Mesendoderm (in vitro differentiated cells): ENCODE results near the gene MYO15A.

Experiments used
- DNase-seq: peaks from one replicate; pipeline ENCODE4 v3.0.0; 2013
- H2AK5ac ChIP-seq: 2 replicates; pipeline ENCODE4 v1.6.1; 2013; ENCODE audit warnings: low read length, inconsistent platforms
- H2BK120ac ChIP-seq: 2 replicates; pipeline ENCODE4 v1.6.1; 2013; ENCODE audit warnings: low read depth, mild to moderate bottlenecking, low read length, moderate library complexity, mixed read lengths
- H2BK15ac ChIP-seq: replicated peaks from 2 replicates; pipeline ENCODE4 v1.6.1; 2013; ENCODE audit warnings: low read depth, mild to moderate bottlenecking, moderate library complexity
- H2BK5ac ChIP-seq: 2 replicates; pipeline ENCODE4 v1.6.1; 2013; ENCODE audit warnings: low read length, inconsistent platforms
- H3K18ac ChIP-seq: 2 replicates; pipeline ENCODE4 v1.6.1; 2013; ENCODE audit warnings: mild to moderate bottlenecking, low read length, mixed read lengths
- H3K23ac ChIP-seq: one replicate; pipeline ENCODE4 v1.6.1; 2013; ENCODE audit warnings: low read length
- H3K27ac ChIP-seq: 2 replicates; pipeline ENCODE4 v1.5.1; 2013; ENCODE audit warnings: low read depth, mild to moderate bottlenecking, inconsistent platforms, low read length, moderate library complexity
- H3K27me3 ChIP-seq: 2 replicates; pipeline ENCODE4 v1.6.1; 2013; ENCODE audit warnings: low read length, control low read depth, mild to moderate bottlenecking, inconsistent platforms; ENCODE audit not compliant: insufficient read depth, poor library complexity
- H3K36me3 ChIP-seq: 2 replicates; pipeline ENCODE4 v1.6.1; 2013; ENCODE audit warnings: low read length, inconsistent platforms; ENCODE audit not compliant: control insufficient read depth, insufficient read depth
- H3K4ac ChIP-seq: one replicate; pipeline ENCODE4 v1.6.1; 2013; ENCODE audit warnings: low read depth, mild to moderate bottlenecking, low read length, moderate library complexity
- H3K4me1 ChIP-seq: 2 replicates; pipeline ENCODE4 v1.6.1; 2013; ENCODE audit warnings: low read depth, low read length, inconsistent platforms; ENCODE audit not compliant: control insufficient read depth
- H3K4me2 ChIP-seq: 2 replicates; pipeline ENCODE4 v1.6.1; 2013; ENCODE audit warnings: low read length
- H3K4me3 ChIP-seq: 2 replicates; pipeline ENCODE4 v1.5.1; 2013; ENCODE audit warnings: mild to moderate bottlenecking, low read length
- H3K56ac ChIP-seq: one replicate; pipeline ENCODE4 v1.6.1; 2013; ENCODE audit warnings: low read length
- H3K79me1 ChIP-seq: 2 replicates; pipeline ENCODE4 v1.6.1; 2013; ENCODE audit warnings: low read length, inconsistent platforms
- H3K79me2 ChIP-seq: 2 replicates; pipeline ENCODE4 v1.6.1; 2013; ENCODE audit warnings: mild to moderate bottlenecking, low read length; ENCODE audit not compliant: control insufficient read depth, insufficient read depth
- H3K9ac ChIP-seq: 2 replicates; pipeline ENCODE4 v1.6.1; 2013; ENCODE audit warnings: low read length, inconsistent platforms
- H4K5ac ChIP-seq: one replicate; pipeline ENCODE4 v1.6.1; 2013; ENCODE audit warnings: low read length
- H4K8ac ChIP-seq: one replicate; pipeline ENCODE4 v1.6.1; 2013; ENCODE audit warnings: low read depth, mild to moderate bottlenecking, control low read depth, low read length, moderate library complexity
- WGBS: extraction: QIAGEN DNeasy Blood & Tissue Kit; methylation state at CpG from one replicate; pipeline ENCODE4 v1.1.7; 2013; ENCODE audit warnings: low lambda C conversion rate, missing lambda C conversion rate; ENCODE audit not compliant: insufficient coverage; ENCODE audit errors: extremely low coverage; 5-methylcytosine and 5-hydroxymethylcytosine counted together

The MYO15A gene

GRCh38 chr17:18099516-18099915 is 9.0 kb upstream of the MYO15A start:
- H3K36me3 ChIP-seq = peaks cover 5% of the 10 kb centered on the region

GRCh38 chr17:18100616-18101015 is 7.9 kb upstream of the MYO15A start:
- H3K4me3 ChIP-seq = no peak overlapping the region
- H2BK15ac ChIP-seq = no peak overlapping the region
- no peaks in the 10 kb centered on the region for H3K4me1 ChIP-seq
- no peak overlapping the region for H4K5ac ChIP-seq
- no CpG with 5 or more reads among the region's 10 CpGs for WGBS
- no peak overlapping the region for H3K56ac ChIP-seq
- H3K79me1 ChIP-seq = no peaks in the 10 kb centered on the region
- no peak overlapping the region for H3K18ac ChIP-seq
- H3K4ac ChIP-seq = no peak overlapping the region
- H4K8ac ChIP-seq = no peak overlapping the region
- peaks cover 6% of the 10 kb centered on the region for H3K36me3 ChIP-seq
- H3K4me2 ChIP-seq = no peak overlapping the region
- H3K9ac ChIP-seq = no peak overlapping the region
- no peak overlapping the region for H2BK120ac ChIP-seq
- no peak for DNase-seq
- H3K79me2 ChIP-seq = no peaks in the 10 kb centered on the region
- no peak overlapping the region for H3K27ac ChIP-seq
- H3K27me3 ChIP-seq = no peaks in the 10 kb centered on the region
- no peak overlapping the region for H3K23ac ChIP-seq
- no peak overlapping the region for H2AK5ac ChIP-seq
- no peak overlapping the region for H2BK5ac ChIP-seq

More at GRCh38 chr17:18099516-18099915, 9.0 kb upstream of the MYO15A start:
- no peak overlapping the region for H3K4me2 ChIP-seq
- H3K23ac ChIP-seq = no peak overlapping the region
- no peak overlapping the region for H3K4me3 ChIP-seq
- no peak overlapping the region for H3K18ac ChIP-seq
- H3K9ac ChIP-seq = no peak overlapping the region
- H3K56ac ChIP-seq = no peak overlapping the region
- no peak overlapping the region for H4K8ac ChIP-seq
- H3K4me1 ChIP-seq = no peaks in the 10 kb centered on the region
- H3K27ac ChIP-seq = no peak overlapping the region
- H3K79me2 ChIP-seq = no peaks in the 10 kb centered on the region
- H2BK120ac ChIP-seq = no peak overlapping the region
- no peak overlapping the region for H4K5ac ChIP-seq
- no peak overlapping the region for H3K4ac ChIP-seq
- WGBS = no CpG with 5 or more reads among the region's 14 CpGs
- H3K79me1 ChIP-seq = no peaks in the 10 kb centered on the region
- no peak overlapping the region for H2BK15ac ChIP-seq
- no peaks in the 10 kb centered on the region for H3K27me3 ChIP-seq
- no peak for DNase-seq
- no peak overlapping the region for H2AK5ac ChIP-seq
- H2BK5ac ChIP-seq = no peak overlapping the region

- no CpG with 5 or more reads among the region's 9 CpGs for WGBS
- no peak overlapping the region for H2AK5ac ChIP-seq
- H3K18ac ChIP-seq = no peak overlapping the region
- H2BK5ac ChIP-seq = no peak overlapping the region
- no peaks in the 10 kb centered on the region for H3K79me1 ChIP-seq
- H3K36me3 ChIP-seq = peaks cover 6% of the 10 kb centered on the region
- no peaks in the 10 kb centered on the region for H3K79me2 ChIP-seq
- no peak overlapping the region for H2BK15ac ChIP-seq
- H3K9ac ChIP-seq = no peak overlapping the region
- no peak overlapping the region for H3K56ac ChIP-seq
- DNase-seq = no peak
- no peak overlapping the region for H3K23ac ChIP-seq
- no peaks in the 10 kb centered on the region for H3K4me1 ChIP-seq
- no peak overlapping the region for H4K8ac ChIP-seq
- no peak overlapping the region for H2BK120ac ChIP-seq
- no peak overlapping the region for H3K4me3 ChIP-seq
- no peak overlapping the region for H4K5ac ChIP-seq
- no peak overlapping the region for H3K4ac ChIP-seq
- no peak overlapping the region for H3K27ac ChIP-seq
- H3K27me3 ChIP-seq = no peaks in the 10 kb centered on the region
- H3K4me2 ChIP-seq = no peak overlapping the region
Measured at GRCh38 chr17:18101828-18102227, 6.7 kb upstream of the MYO15A start.

- no peak overlapping the region for H3K23ac ChIP-seq
- peaks cover 5% of the 10 kb centered on the region for H3K36me3 ChIP-seq
- H3K27ac ChIP-seq = no peak overlapping the region
- no peaks in the 10 kb centered on the region for H3K27me3 ChIP-seq
- DNase-seq = no peak
- H3K4me2 ChIP-seq = no peak overlapping the region
- no peak overlapping the region for H4K5ac ChIP-seq
- no peak overlapping the region for H3K9ac ChIP-seq
- H3K79me2 ChIP-seq = no peaks in the 10 kb centered on the region
- H3K79me1 ChIP-seq = no peaks in the 10 kb centered on the region
- no peak overlapping the region for H2BK120ac ChIP-seq
- H3K18ac ChIP-seq = no peak overlapping the region
- H3K56ac ChIP-seq = no peak overlapping the region
- H4K8ac ChIP-seq = no peak overlapping the region
- H2BK5ac ChIP-seq = no peak overlapping the region
- no peak overlapping the region for H2BK15ac ChIP-seq
- H3K4ac ChIP-seq = no peak overlapping the region
- H3K4me3 ChIP-seq = no peak overlapping the region
- no CpG with 5 or more reads among the region's 3 CpGs for WGBS
- H3K4me1 ChIP-seq = no peaks in the 10 kb centered on the region
- no peak overlapping the region for H2AK5ac ChIP-seq
Measured at GRCh38 chr17:18102640-18103039, 5.9 kb upstream of the MYO15A start.

- Histone ChIP-seq H3K36me3 (peaks cover 4% of the 10 kb centered on the region), H3K23ac (no peak overlapping the region), H3K18ac (no peak overlapping the region), H4K8ac (no peak overlapping the region), H3K79me2 (no peaks in the 10 kb centered on the region), H3K79me1 (no peaks in the 10 kb centered on the region), H3K4me1 (no peaks in the 10 kb centered on the region), H3K56ac (no peak overlapping the region), H3K9ac (no peak overlapping the region), H3K4me2 (no peak overlapping the region), H2AK5ac (no peak overlapping the region), H2BK120ac (no peak overlapping the region), H2BK5ac (no peak overlapping the region), H2BK15ac (no peak overlapping the region), H3K4me3 (no peak overlapping the region), H4K5ac (no peak overlapping the region), H3K27ac (no peak overlapping the region), H3K4ac (no peak overlapping the region), H3K27me3 (no peaks in the 10 kb centered on the region)
- WGBS = no CpG with 5 or more reads among the region's 3 CpGs
- DNase-seq = no peak
Measured at GRCh38 chr17:18105027-18105426, 3.5 kb upstream of the MYO15A start.

GRCh38 chr17:18105595-18105994 is 3.0 kb upstream of the MYO15A start:
- no peak for DNase-seq
- Histone ChIP-seq H2BK120ac (no peak overlapping the region), H3K27ac (no peak overlapping the region), H3K79me1 (no peaks in the 10 kb centered on the region), H4K5ac (no peak overlapping the region), H3K18ac (no peak overlapping the region), H3K4ac (no peak overlapping the region), H3K4me3 (no peak overlapping the region), H2BK15ac (no peak overlapping the region), H3K4me1 (no peaks in the 10 kb centered on the region), H3K9ac (no peak overlapping the region), H3K4me2 (no peak overlapping the region), H3K36me3 (peaks cover 4% of the 10 kb centered on the region), H3K56ac (no peak overlapping the region), H2AK5ac (no peak overlapping the region), H2BK5ac (no peak overlapping the region), H4K8ac (no peak overlapping the region), H3K79me2 (no peaks in the 10 kb centered on the region), H3K27me3 (no peaks in the 10 kb centered on the region), H3K23ac (no peak overlapping the region)
- WGBS = no CpG with 5 or more reads among the region's 6 CpGs
